C4-2B (cell line): ENCODE results near the gene STARD13.

Experiments
- H3K27ac ChIP-seq: fragments of 450-650 bp; 2 replicates; pipeline ENCODE4 v1.5.1; 2017
- CTCF ChIP-seq: fragments of 450-650 bp; conservative IDR thresholded peaks from 2 replicates; pipeline ENCODE4 v1.5.1; 2017; ENCODE audit warnings: mild to moderate bottlenecking
- ZFX ChIP-seq: fragments of 450-650 bp; IDR thresholded peaks from 2 replicates; pipeline ENCODE4 v1.6.1; 2017

Gene STARD13

GRCh38 chr13:33139780-33140535 lies 145.6 kb downstream of the STARD13 start:
- no peak for TF ChIP-seq ZFX
- no peak for TF ChIP-seq CTCF
- H3K27ac ChIP-seq, result no peak overlapping the region

GRCh38 chr13:33139184-33139583 lies 146.4 kb downstream of the STARD13 start:
- TF ChIP-seq ZFX (no peak), CTCF (no peak)
- H3K27ac ChIP-seq, result no peak overlapping the region

- TF ChIP-seq CTCF, result no peak
- TF ChIP-seq ZFX, result no peak
- H3K27ac ChIP-seq, result no peak overlapping the region
Observed at GRCh38 chr13:33138441-33138840, 147.1 kb downstream of the STARD13 start.

GRCh38 chr13:33137721-33138120 lies 147.8 kb downstream of the STARD13 start:
- no peak overlapping the region for H3K27ac ChIP-seq
- TF ChIP-seq CTCF, result no peak
- TF ChIP-seq ZFX, result no peak

- TF ChIP-seq CTCF (no peak), ZFX (no peak)
- H3K27ac ChIP-seq, result no peak overlapping the region
Observed at GRCh38 chr13:33135097-33135496, 150.5 kb downstream of the STARD13 start.

GRCh38 chr13:33134213-33134612 lies 151.3 kb downstream of the STARD13 start:
- no peak for TF ChIP-seq ZFX
- TF ChIP-seq CTCF, result no peak
- no peak overlapping the region for H3K27ac ChIP-seq

GRCh38 chr13:33132644-33133440 lies 152.7 kb downstream of the STARD13 start:
- no peak overlapping the region for H3K27ac ChIP-seq
- TF ChIP-seq ZFX, result no peak
- TF ChIP-seq CTCF, result no peak
